HG03342 (cell line): ENCODE results near the gene RGS6.

Experiments
- ATAC-seq: cut with Tn5 transposase; IDR thresholded peaks from one replicate; pipeline ENCODE4 v1.9.1; 2021; ENCODE audit warnings: mild to moderate bottlenecking, moderate library complexity; ENCODE audit not compliant: unreplicated experiment

Gene RGS6

DNA sequence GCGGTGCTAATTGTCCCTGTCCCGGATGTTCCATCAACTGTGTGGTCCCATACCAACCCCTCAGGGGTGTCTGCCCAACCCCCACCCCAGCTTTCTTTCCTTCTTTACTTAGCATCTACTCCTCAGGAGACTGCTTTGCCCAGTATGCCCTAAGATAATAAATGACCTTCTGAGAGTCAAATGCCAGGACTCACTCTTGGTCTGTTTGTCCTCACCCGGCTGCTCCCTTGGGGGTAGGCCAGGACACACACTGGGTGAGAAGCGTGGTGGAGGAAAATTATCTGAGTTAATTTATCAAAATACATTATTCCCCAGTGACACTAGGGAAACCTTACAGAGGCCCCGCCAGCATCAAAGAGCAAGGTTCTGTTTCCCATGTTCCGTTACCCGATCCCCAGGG is 457.0 kb downstream of the RGS6 start:
- ATAC-seq = no peak

DNA sequence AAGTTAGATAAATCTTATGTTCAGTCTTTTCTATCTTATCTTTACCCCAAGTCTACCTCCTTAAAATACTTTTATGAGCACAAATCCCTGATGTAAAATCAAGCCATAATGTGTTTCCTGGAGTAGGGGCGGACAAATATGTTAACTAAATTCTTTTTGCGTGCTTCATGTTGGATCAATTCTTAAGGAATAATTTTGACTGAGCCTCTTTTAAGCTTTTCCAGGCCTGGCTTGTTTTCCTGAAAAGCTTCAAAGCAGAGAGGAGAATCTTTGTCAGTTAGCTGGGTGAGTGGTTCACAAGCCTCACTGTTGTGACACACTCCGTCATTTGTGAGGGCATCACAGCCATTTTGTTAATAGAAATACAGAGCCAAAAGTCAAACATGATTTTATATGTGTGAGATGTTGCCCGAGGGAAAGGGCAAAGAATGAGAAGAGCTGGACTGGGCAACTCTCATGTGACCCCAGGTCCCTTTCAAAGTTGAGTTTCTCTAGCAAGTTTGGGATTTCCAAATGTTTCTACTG is 468.9 kb downstream of the RGS6 start:
- ATAC-seq = no peak

DNA sequence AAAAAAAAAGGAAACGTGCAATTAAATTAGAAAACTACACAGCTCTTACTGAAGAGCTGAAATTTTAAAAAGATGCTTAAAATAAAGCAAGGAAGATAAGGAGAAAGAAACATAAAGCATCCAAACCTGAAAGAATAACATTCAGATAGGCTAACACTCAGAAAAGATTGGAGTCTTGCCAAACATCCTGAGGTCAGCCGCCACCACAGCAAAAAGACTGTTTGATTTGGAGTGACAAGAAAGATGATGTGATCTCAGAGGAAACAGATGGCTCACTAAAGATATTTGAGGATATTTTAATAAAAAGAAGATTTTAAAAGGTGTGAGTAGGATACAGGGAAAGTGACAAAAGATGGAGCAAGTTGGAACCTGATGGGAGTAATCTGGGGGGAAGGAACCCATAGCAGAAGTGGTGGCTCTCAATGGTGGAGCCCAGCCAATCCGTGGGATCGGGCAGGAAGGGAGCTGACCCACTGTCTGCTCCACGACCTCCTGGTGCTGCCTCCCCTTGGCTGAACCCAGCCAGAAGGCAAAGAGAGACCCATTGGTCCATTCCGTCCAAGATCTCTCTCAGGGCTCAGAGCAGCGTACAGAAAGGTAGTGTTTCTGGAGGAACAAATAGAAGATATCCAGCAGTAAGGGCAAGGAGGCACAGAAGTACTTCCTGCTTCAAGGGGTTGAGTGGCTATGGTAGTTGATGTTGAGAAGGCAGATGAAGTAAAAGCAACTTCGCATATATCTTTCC is 469.6 kb downstream of the RGS6 start:
- ATAC-seq = no peak

DNA sequence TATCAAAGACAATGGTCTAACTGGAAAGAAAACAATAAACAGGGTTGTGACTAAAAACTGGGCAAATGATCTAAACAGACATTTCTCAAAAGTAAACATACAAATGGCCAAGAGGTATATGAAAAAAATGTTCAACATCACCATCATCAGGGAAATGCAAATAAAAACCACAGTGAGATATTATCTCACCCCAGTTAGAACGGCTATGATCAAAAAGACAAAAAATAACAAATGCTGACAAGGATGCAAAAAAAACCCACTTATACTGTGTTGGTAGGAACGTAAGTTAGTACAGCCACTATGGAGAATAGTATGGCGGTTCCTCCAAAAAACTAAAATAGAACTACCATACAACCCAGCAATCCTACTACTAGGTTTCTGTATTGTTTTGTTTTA is 470.1 kb downstream of the RGS6 start:
- ATAC-seq = no peak

DNA sequence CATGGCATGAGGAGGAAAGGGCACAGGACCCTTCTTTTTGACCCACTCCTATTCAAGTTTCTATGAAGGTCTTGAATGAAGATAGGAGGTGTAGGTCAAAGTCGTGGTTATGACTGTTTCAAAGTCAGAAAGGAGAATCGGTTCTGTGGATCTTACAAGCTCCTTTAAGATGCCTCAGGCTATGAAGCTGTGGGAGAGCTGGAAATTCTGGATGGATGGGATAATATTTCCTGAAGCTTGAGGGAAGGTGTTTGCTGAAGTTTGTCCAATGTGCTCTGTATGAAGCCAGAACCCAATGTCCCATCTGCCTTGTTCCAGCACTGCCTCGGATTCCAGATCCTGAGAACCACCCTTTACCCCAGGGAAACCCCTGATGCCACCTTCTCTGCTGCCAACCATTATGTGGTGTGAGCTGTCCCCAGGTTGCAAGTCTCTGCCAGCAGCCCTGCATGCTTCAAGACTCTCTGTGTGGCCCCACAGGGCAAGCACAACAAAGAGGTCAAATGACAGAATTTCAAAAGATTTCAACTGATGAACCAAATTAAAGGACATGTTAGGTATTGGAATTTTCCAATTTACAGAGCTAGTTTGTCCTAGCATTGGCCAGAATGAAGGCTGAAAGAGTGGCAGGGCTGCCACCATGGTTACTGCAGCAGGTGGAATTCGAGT is 472.0 kb downstream of the RGS6 start:
- no peak for ATAC-seq

DNA sequence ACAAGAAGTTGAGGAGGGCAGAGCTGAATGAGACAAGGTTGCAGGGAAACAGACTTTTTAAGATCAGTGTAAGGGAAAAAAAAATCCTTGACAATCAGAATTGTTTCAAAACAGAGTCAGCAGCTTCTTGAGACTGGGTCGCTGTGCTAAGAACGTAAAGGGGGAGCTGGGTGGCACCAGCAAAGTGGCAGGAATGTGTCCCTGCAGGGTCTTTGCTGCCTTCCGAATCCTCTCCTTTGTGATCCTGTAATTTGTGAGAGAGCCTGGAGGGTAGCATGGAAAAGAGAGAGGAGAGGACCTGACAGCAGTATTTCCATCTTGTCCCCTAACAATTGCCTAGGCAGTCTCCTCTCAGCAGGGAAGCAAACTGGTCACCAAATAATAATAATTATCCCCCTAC is 472.8 kb downstream of the RGS6 start:
- no peak for ATAC-seq

DNA sequence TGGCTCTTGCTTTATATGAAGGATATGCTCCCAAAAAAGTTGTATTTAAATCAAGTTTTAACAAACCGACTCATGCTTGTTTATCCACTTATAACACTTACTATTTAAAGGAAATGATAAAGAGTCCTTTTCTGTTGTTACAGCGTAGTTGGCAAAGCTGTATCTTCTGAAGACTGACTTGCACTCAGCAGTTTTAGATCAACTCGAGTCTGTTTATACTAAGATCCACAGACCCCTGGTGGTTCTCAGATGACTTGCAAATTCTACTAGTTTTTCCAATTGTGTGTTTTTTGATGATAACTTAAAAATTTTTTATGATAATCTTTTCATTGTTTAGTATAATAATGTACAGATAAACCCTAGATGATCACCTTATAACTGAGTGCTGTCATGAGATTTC is 475.8 kb downstream of the RGS6 start:
- ATAC-seq = no peak

DNA sequence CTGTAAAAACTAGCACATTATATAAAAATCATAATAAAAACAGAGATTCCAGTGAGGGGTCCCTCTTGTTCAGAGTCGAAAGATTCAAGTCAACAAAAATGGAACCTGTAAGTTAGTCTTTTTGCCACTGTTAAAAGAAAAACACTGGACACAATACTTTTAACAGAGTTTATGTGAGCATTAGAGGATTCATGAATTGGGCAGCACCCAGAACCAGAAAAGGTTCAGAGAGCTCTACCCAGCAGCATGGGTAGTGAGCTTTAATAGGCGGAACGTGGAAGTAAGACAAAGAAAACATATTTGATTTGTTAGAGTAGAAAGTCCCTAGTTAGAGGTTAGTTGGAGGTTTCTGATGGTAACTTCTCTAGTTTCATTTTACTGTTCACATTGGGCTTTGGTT is 476.8 kb downstream of the RGS6 start:
- ATAC-seq = no peak

DNA sequence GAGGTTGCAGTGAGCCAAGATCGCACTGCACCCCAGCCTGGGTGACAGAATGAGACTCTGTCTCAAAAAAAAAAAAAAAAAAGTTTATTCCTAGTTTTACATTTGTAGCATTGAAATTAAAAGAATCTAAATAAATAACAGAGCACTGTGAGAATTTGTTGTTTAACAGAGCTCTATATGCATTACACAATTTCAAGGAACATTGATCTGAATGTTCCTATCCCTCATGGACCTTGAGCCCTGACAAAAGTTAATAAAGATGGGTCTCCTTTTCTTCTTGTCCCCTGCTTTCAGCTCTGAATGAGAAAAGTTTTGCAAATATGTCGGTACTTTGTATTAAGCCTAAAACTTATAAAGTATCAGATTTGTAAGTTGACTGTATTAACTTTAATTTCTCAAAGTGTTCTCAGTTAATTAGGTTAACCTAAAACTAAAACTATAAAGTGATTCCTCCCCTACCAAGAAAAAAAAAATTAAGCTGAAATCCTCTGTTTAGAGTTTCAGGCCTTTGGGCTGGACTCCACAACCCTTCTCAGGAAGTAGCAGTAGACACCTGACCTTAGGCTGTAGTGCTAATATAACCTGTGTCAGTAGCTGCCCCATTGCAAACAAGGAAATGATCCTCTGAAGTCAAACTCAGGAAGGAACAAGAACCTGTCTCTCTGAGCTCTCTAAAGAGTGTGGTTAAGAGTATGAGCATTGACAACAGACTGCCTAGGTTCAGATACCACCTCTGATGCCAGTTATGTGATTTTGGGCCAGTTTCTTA is 484.0 kb downstream of the RGS6 start:
- no peak for ATAC-seq

DNA sequence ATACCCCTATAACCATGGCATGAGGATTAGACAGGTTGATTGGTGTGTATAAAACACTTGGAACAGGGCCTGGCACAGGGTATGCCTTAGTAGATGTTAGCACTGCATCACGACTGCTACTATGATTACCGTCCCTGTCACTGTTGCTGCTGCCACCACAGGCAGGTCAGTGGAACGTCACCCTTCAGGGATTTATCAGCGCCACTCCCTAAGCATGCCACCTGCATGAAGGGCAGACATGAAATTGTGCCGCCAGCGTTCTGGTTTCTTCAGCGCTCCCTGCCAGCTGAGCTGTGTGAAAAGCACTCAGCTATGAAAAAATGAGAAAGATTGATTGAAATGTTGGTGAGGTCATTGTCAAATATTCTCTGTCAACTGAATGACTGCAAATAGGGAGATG is 484.7 kb downstream of the RGS6 start:
- ATAC-seq = no peak

DNA sequence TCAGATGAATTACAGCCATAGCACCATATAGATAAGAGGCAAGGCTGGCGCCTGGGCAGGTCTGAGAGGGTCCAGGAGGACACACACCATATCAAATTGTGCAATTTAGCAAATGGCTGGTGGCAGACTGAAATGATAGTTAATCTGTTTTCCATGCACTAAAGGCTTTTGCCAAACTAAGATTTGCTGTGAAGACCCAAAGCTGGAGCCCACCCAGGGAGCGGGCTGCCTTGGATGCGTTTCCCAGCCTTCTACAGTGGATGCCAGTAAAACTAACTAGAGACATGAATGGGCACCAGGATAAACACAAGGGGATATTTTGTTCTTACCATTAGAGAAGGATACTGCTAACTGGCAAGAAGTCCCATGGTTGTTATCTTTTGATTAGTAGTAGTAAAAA is 486.6 kb downstream of the RGS6 start:
- ATAC-seq = no peak

DNA sequence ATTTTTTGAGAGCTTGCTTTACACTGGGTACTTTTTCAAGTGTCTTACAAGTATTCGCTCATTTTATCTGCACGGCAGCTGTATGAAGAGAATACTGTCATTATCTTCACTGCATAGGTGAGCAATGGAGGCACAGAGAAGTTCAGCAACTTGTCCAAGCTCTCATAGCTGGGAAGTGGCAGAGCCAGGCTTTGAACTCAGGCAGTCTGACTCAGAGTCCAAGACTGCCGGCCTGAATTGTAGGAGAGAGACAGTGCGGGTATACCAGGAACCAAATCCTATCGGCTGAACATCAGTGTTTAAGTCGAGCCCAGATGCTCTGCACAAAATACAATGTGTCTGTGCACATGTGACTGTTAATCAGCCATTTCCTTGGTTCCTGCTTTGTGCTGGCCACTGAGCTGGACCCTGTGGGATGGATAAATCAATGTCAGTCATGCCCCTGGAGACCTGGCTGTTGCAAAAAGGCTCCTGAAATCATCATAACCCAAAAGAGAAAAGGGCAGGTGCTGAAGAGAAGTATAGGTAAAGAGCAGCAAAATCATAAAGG is 487.1 kb downstream of the RGS6 start:
- ATAC-seq = no peak

DNA sequence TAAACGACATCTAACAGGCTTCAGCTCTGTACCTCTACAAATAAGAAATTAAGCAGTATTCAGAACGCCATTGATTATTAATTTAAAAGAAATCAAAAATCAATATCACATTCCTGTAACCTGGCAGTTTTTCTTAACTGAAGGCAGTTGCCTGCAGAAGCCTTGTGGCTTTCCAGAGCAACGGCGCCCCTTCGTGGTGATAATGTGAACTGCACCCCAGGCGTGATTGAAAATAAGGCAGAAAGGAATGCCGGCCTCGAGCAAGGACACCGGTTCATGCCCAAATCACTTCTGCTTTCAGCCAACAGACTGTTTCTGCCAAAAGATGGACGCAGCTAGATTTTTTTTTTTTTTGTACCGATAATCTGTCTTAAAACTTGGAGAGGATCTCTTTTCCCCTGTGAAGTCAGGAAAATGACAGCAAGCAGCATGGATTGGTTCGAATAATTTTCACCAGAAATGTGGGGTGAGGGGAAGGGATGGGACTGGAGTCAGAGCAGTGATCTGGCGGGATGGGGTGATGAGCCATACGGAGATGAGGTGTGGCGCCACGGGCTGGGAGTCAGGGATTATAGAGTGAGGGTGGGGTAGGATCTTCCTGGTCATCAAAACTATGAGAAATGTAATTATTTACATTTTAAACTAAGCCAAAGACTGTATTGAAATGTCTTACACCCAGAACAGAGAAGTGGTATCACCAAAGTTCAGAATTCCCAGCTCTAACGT is 488.7 kb downstream of the RGS6 start:
- no peak for ATAC-seq

DNA sequence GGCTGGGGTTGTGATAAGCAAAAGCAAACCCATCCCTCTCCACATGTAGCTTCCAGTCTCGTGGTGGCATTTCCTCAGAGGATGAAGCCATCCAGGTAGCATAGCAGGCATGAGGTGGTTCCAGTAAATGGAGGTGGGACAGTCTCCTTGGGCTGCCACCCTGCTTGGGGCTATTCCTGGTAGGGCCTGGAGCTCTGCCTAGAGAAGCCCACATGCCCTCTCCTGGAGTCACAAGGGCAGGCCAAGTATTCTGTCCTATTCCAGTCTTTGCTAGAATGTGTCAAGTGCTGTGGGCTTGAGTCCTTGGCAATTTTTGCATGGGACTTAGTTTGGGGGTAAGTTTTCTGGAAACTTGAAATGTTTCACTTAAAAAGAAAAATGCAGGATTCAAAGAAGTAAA is 491.7 kb downstream of the RGS6 start:
- no peak for ATAC-seq

DNA sequence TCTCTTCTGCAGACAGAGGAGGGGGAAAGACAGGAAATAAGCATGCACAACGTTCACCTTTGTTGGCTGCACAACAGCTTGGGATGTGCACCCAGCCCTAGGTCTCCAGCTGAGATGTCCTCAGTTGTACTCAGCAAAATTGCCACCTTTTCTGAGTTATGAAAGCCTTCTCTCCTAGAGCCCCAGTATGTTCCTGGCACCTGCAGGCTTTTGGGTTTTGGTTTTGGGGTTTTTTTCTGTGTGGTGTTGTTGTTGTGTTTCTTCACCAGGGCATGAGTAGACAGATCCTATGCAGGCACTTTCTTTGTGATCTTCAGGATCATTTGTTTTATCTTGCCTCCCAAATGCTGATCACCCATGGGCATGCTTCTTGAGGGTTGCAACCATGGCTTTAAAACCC is 498.2 kb downstream of the RGS6 start:
- ATAC-seq = no peak

DNA sequence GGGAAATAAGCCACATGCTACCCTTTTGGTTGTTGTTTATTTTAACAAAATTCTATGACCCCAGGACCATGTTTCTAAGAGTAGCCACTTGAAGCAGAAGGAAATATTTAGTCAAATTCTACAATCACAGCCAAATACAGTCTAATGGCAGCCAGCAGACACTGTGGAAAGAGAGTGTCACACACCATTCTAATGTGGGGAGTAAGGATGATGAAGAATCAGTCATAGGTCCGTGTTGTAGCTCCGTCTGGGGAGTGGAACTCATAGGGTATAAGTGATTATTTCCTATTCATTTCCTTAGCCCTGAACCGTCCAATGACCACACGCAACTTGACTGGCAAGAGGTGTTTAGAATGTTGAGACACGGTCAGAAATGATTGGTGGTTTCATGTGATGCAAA is 500.5 kb downstream of the RGS6 start:
- no peak for ATAC-seq

DNA sequence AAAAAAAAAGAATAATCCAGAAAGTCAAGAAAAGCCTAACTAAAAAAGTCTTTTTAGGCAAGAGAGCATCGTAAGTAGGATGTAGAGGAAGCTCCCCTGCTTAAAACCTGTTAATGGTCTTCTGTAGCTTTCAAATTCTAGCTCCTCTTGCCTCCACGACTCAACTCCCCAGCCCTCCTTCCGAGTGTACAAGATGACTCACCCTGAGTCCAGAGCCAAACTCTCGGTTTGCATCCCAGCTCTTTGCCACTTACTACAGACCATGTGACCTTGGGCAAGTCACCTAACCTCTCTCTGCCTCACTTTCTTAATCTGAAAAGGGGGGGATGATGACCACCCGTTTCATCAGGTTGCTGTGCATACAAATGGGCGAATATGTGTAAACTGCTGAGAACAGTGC is 501.3 kb downstream of the RGS6 start:
- no peak for ATAC-seq

DNA sequence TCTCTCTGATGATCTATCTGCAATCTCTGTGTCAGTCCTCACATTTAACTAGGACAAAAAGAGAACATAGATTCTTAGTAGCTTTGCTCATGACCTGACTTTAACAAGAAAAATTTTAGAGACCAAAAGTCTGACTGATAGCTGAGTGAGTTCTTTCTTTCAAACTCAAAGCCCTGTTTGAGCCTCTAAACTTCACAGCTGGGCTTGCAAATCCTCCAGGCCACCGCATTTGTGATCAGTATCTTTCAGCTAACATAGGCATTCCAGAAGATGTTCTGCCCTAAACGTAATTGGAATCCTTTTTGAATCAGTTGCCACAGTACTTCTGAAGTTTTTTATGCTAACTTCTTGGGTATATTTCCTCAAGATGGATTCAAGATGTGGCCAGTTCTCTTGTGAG is 502.6 kb downstream of the RGS6 start:
- ATAC-seq = no peak

DNA sequence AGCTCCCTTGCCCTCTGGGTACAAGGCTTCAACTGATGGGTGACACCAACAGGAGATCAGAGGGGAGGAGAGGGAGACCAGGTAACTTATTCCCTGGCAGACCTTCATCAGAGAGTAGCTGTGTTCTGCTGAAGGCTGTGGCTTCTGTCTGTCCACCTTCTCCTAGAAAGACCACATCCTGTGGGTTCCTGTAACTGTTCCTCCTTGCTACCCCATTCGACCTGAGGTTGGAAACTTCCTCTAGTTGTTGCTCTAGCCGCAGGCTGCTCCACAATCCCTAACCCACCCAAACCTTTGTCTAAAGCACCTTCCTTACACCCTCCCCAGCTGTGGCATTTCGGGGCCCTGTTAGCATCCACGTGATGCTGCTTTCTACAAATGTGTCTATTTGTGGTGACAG is 507.5 kb downstream of the RGS6 start:
- ATAC-seq = no peak

DNA sequence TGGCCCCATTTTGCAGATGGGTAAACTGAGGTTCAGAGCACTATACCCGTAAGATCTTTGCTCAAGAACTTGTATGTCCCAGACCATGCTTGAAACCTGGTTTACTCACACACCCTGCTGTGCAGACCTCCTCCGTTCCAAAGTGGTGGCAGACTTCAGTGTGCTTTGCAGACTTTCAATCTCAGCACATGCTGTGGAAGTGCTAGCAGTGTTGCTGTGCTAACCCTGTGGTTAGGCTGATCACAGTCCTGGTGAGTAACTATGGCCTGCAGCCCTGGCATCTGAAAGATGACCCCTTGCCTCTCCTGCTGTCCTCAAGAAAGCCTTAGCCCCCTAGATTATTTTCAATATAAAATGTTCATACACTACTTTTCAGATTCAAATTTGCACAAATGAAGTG is 511.0 kb downstream of the RGS6 start:
- ATAC-seq = no peak

DNA sequence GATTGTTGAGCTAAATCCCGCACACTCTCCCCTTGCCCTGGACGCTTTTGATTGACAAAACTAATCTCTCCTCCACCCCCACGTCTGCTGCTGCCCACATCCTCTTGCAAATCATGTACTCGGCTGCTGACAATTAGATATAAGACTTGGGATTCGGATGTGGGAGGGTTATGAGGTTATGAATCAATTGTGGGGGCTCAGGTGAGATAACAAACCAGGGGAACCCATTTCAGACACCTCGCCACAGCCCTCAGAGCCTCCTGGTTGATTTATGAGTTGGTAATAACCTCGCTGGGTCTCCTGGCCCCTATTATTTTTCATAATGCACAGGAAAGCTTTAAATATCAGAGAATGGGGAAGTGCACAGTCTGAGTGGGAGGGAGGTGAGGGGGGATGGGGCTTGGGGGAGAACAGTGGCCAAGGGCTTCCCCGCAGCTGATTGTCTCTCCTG is 511.8 kb downstream of the RGS6 start:
- ATAC-seq = no peak
